GM18511 (cell line): ENCODE measurements around the gene ZER1.
"Not testable (repeated sequence)": the region's sequence is repeated elsewhere in the genome, so short reads cannot be mapped to it uniquely, and the experiment has no call there.

Experiments
- ATAC-seq: cut with Tn5 transposase; IDR thresholded peaks from one replicate; pipeline ENCODE4 v1.9.1; 2021; ENCODE audit warnings: mild to moderate bottlenecking, moderate library complexity; ENCODE audit not compliant: unreplicated experiment

The ZER1 gene

GRCh38 chr9:128788445-128788844, 16.7 kb upstream of the ZER1 start:
- no peak for ATAC-seq

DNA sequence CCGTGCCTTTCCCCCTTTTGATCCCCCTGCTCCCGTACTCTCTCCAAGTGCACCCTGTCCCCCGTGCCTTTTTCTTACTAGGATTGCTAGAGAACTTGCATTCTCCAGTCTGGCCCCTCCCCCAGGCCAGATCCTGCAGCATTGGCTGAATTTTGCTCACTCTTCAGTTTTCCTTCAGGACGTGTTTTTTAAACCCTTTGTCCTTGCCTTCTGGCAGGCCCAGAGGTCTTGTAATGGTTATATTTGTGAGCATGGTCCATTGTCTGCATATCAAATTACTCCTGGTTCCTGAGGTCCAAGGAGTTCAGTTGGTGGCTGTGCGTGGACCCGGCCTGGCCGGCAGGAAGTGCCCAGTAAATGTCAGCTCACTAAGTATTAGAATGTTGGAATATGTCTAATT, 15.9 kb upstream of the ZER1 start:
- ATAC-seq = no peak

DNA sequence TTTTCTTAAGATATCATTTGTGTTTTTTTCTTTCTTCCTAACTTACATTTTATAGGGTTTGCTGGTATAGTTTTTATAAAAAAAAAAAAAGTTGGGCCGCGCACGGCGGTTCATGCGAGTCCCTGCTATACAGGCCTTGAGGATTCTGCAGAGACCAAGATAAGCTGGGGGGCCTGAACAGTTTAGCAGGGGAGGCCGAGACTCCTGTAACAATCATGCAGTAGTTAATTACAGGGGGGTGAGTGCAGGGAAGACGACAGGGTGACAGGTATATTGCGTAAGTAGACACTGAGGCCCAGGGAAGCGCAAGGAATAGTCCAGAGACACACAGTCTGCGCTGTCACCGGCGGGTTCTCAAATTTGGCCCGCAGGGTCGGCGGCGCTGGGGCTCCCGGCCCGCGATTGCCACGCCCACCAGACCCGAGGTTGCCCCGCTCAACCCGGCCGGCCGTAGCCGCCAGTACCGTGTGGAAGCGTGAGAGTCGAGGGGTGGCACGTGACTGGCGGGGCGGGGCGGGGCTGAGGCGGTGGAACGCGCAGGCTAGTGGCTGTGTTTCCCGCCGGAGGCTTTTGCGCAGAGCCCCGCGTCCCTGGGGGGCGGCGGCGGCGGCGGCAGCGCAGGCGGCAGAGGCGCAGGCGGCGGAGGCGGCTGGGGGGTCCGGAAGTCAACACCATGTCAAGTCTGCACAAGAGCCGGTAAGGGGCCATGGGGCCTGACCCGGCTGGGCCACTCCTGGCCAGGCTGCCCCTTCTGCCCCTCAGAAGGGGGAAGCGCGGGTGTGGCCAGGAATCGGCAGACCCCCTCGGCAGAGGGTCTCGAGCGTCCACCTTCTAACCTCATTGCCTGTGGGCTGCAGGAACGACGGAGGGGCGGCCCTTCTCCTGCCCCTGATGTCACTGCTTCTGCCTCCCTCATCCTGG, 15.2 kb upstream of the ZER1 start, which contains the start of gene TBC1D13:
Gene TBC1D13, plus strand, starts transcription at position 573 of the 921 bp plus-strand sequence. Its CDS starts 101 bp downstream, at position 674.
- ATAC-seq = peak; percentile 92

- no peak for ATAC-seq
These were observed 13.7 kb upstream of the ZER1 start for GRCh38 chr9:128785427-128785826.

DNA sequence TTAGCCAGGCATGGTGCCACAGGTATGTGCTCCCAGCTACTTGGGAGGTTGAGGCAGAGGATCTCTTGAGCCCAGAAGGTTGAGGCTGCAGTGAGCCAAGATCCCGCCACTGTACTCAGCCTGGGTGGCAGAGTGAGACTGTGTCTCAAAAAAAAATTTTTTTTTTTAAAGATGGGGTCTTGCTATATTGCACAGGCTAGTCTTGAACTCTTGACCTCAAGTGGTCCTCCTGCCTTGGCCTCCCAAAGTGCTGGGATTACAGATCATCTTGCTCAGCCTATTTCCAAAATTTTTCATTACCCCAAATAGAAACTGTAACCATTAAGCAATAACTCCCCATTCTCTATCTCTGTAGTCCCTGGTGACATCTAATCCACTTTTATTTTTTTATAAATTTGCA, 10.9 kb upstream of the ZER1 start:
- no peak for ATAC-seq

- no peak for ATAC-seq
These were observed 9.7 kb upstream of the ZER1 start for GRCh38 chr9:128781187-128782070.

GRCh38 chr9:128780093-128780492, 8.4 kb upstream of the ZER1 start:
- ATAC-seq = not testable (repeated sequence)

- ATAC-seq = no peak
These were observed 3.1 kb upstream of the ZER1 start for GRCh38 chr9:128774804-128775203.

DNA sequence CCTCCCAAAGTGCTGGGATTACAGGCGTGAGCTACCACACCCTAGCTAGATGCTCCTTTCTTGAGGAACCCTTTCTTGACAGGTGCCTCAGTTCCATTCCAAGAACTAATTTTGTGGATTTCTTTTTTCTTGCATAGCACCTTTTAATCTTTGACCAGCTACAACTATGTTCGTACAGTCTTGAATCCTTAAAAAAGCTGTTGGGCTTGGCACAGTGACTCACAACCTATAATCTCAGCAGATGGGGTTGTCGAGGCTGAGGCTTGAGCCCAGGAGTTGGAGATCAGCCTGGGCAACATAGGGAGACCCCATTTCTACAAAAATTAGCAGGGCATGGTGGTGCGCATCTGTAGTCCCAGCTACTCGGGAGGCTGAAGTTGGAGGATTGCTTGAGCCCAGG, 1.3 kb upstream of the ZER1 start:
- ATAC-seq = no peak

GRCh38 chr9:128771094-128771721, 519 bp downstream of the ZER1 start:
- ATAC-seq = peak; percentile 10

GRCh38 chr9:128770286-128771030, 1.3 kb downstream of the ZER1 start:
- no peak for ATAC-seq

DNA sequence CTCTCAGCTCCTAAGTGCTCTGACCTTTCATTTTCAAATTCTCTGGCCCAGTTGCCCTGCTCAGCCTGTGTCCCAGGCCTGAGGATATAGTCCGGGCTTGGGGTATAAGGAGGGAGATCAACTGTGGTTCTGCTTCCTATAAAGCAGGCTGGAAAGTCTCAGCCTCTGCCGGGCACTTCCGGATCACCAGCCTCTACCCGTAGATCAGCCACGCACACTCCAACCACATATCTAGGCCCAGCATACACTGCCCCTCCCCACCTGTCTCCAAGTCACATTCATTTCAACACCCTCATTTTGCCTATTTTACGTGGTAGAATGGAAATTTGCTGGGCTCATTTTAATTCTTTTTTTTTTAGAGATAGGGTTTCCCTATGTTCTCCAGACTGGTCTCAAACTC, 3.1 kb downstream of the ZER1 start:
- ATAC-seq = no peak

DNA sequence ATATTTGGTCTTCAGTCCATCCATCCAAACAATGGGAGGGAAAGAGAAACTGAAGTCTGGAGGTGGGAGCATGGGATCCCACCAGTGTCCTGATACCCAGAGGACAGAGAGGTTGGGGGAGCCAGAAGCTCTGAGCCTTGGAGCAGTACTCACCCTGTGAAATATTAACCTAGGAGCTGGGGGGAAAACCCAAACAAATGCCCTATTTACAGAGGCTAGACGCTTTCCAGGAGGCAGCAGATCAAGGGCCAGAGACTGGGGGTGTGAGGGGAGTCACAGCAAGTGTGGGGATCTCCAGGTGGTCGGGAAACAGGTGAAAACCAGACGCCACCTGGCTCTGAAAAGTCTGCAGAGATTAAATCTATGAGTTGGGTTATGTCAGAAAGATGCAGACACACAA, 6.2 kb downstream of the ZER1 start:
- no peak for ATAC-seq

GRCh38 chr9:128764361-128764760, 7.4 kb downstream of the ZER1 start:
- no peak for ATAC-seq

DNA sequence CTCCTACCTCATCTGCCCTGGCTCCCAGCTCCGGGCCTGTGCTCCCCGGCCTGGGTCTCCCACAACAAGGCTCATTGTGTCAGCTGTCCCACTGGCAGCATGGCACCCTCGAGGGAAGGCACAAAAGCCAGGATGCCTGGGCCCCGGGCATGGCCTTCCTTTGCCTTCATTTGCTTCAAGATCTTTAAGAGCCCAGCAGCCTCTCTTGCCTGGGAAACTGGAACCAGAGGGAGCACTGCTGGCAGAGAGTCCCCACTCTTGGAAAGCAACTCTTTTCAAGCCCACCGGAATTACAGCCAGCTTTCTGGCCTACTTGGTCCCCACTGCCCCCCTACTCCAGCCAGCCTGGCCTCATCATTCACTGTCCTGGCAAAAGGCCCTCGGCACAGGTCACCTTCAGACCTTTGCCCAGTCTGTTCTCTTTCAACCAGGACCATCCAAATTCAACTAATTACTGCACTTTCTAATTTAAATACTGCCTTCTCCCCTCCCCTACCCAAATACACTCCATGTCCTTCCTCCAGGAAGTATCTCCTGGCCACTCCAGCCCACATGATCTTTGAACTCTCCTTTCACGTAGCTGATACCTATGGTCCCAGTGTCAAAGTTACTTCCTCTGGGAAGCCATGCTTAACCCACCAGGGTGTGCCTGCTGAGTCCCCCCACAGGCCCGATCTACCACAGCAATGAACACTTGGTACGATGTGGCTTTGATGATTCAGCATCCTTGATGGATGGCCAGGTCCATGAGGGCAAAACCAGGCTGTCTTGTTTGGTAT, 8.9 kb downstream of the ZER1 start:
- ATAC-seq = no peak

DNA sequence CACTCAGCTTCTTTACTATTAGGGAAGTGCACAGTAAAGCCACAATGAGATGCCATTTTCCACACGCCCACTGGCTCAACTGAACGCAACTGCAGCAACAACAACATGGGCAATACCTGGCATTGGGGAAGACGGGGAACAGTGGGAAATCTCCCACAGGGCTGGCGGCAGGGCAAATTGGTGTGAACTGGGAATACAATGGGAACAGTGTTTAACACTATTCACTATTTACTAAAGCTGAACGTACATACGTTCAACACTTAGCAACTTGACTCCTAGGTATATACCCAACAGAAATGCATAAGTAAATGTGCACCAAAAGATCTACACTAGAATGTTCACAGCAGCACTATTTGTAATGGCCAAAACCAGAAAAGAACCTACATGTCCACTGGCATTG, 14.1 kb downstream of the ZER1 start:
- ATAC-seq = no peak

DNA sequence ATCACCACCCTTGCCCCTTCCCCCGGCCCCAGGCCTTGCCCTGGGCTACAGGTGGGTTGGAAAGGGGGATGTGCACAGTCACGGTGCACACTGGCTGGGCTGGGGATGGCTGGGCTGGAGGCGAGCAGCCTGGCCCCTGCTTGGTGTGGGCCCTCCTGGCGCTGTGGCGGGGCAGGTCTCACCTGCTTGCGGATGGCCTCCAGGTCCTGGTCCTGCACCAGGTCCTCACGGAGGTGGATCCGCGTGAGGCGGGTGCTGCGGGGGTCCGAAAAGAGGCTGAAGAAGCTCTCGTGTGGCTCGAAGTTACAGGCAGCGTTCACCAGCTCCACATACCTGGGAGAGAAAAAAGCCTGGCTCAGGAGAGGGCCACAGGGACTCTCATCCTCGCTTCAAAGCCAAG, 18.1 kb downstream of the ZER1 start:
- no peak for ATAC-seq

- ATAC-seq = no peak
These were observed 20.7 kb downstream of the ZER1 start for GRCh38 chr9:128750926-128751595.

GRCh38 chr9:128747241-128747640, 24.5 kb downstream of the ZER1 start:
- no peak for ATAC-seq
